Left forelimb (tissue), 1 donor: Measurements from ENCODE around the gene DOK5.
A peak's percentile ranks its signal among the peaks of the same experiment; 100 is the strongest.
"Not testable (repeated sequence)": the region's sequence is repeated elsewhere in the genome, so short reads cannot be mapped to it uniquely, and the experiment has no call there.

Experiments
- DNase-seq: peaks from one replicate; pipeline ENCODE4 v3.0.0-alpha.2; 2018; ENCODE audit warnings: low spot score

DOK5 gene

GRCh38 chr20:54472607-54473006, 2.8 kb upstream of the DOK5 start:
- no peak for DNase-seq

DNA sequence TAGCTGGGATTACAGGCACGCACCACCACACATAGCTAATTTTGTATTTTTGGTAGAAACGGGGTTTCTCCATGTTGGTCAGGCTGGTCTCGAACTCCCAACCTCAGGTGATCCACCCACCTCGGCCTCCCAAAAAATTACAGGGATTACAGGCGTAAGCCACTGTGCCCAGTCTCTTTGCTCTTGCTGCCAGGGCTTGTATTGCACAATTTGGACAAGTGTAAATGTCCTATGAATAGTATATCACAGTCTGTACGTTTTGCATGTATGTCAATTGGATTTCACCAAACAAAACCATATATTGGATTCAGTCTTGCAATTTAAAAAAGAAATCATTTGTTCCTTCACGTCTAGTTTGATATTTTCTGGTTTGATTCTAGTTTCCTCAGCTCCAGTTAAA, 2.1 kb upstream of the DOK5 start:
- no peak for DNase-seq

- no peak for DNase-seq
Measured at GRCh38 chr20:54474046-54474445, 1.3 kb upstream of the DOK5 start.

- DNase-seq = no peak
Measured at GRCh38 chr20:54474866-54475265, 527 bp upstream of the DOK5 start.

DNA sequence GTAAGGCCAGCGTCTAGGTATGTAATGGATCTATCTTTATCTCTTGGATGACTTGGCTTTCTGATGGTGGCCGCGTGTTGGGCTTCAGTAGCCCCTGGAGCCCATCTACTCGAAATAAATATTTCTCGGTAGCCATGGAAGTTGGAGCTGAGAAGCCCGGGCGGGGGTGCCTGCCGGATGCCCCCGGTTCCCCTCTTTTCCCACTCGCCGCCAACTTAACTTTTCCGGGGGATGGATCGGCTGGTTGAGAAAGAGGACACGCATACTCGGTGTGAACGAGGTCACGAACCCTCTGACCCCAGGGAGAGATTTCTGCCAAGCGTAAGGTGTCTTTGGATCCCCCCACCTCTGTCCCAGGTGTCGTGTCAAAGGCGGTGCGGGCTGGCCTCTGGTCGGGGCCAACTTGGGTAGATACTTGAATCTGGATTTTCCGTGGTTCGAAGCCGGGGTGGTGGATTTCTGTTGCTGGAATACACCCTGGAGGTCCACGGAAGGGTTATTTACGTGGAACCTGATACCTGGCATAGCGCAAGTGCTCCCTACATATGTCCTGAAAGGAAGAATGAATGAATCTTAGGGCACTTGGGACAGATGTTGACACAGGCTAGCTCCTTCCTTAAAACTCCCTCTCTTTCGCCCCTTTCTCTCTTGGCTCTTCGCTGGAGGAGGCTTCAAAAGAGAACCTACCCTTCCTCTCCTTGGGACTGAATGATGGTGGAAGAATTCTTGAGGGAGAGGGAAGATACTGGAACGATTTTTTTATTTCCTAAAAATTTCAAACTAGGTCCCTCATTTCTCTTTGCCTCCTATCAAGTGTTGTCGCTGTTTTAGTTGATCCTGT, 996 bp downstream of the DOK5 start:
- peak; percentile 68 for DNase-seq

- no peak for DNase-seq
Measured at GRCh38 chr20:54477191-54477955, 2.0 kb downstream of the DOK5 start.

DNA sequence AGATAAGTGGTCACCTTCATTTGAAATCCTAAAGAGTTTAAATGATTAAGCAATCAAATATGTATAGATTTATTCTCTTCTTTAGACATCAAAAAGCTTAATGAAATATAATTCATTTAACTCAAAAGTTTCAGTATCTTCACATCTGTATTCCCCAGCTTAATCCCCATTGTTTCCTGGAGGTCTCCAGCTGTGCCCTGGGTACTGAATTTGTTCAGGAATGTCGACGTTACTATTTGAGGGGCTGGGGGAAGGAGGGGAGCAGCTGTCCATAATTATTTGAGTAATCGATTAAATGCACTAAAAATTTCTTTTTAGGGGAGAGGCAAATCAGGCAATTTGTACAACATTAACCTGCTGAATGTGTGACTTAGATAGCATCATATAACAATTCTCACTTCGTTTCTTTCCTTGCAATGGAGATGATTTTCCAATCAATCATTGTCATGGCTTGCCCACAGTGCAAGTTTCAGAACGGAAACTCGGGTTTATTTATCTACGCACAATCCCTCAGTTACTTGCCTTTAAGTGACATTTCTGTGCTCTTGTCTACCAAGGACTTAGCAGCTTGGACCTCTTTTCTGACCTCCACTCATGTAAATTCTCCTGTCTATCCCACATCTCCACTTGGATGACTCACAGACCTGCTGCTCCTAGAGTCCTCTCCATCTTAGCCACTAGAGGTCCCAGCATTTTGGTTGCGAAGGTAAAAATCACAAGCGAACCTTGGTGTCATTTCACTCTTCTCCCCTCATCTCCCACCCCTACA, 3.9 kb downstream of the DOK5 start:
- DNase-seq = no peak

GRCh38 chr20:54479937-54480336, 4.5 kb downstream of the DOK5 start:
- not testable (repeated sequence) for DNase-seq

GRCh38 chr20:54481442-54481841, 6.0 kb downstream of the DOK5 start:
- no peak for DNase-seq

DNA sequence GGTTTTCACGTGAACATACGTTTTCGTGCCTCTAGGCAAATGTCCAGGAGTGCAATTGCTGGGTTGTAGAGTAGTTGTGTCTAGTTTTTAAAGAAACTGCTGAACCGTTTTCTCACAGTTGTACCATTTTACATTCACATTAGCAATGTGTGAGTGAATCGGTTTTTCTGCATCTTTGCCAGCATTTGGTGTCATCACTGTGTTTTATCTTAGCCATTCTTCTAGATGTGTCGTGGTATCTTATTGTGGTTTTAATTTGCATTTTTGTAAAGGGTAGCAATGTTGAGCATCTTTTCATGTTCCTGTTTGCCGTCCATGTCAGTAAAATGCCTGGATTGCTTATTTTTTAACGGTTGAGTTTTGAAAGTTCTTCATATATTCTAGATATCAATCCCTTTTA, 10.2 kb downstream of the DOK5 start:
- no peak for DNase-seq

DNA sequence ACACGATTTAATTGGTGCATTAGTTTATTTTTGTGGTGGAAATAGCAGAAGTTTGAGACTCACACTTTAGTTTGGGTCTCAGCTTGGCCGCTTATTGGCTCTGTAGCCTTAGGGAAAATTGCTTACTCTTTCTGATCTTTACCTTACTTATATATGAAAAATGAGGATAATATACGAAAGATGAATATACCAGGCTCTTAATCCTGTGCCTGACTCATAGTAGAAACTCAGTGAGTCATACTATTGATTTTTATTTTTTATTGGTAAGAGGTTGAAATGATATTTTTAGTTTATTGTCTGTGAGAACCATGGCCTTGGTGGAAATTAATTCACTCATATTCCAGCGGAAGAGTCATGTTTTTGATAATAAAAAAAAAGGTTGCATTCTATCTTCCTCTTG, 11.2 kb downstream of the DOK5 start:
- no peak for DNase-seq

DNA sequence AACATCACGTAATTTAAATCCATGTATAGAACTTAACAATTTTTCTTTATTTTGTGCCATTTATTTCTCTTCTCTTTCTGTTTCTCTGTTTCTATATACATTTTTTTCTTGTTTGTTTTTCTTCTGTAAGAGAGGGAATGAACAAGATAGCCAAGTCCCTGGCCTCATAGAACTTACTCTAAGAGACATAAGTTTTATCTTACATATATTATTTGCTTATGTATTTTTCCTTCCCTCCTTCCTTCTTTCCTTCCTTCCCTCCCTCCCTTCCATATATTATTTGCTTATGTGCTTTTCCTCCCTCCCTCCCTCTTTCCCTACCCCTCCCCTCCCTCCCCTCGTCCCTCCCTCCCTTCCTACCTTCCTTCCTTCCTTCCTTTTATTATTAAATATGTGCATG, 13.0 kb downstream of the DOK5 start:
- DNase-seq = no peak

GRCh38 chr20:54491506-54491905, 16.1 kb downstream of the DOK5 start:
- DNase-seq = no peak

GRCh38 chr20:54494303-54495006, 19.1 kb downstream of the DOK5 start:
- no peak for DNase-seq

DNA sequence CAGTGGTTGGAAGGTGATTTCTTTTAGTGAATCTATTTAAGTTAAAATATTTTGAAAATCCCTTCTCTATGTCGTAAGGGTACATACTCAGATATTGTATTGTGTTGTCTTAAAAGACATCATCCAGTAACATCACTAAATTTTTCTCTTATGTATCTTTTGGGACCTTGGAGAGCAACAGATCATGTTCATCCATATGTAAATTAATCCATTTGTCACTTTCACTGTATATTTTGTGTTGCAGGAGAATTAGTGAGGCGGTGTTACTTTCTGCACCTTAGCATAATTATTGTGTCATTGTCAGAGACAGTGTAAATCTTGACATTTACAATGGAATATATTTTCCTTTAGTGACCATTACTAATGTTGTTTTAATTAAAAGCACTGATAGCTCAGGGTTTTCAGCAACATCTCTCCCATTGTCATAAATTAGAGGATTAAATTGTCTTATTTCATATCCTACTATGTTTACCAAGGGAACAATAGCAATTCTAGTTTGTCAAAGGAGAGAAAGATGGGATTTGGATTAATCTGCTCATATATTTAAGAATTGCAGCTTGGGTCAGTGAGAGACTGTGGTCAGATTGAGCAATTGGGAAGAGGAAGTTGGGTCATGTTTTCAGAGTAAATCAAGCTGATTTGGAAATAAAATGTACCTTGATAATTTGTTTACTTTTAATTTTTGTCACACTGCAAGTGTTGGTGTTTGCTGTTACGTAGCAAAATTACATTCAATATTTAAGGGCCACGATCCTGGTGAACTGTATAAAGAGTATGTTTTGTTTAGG, 22.7 kb downstream of the DOK5 start:
- DNase-seq = no peak

- DNase-seq = no peak
Measured at GRCh38 chr20:54499111-54499510, 23.7 kb downstream of the DOK5 start.

DNA sequence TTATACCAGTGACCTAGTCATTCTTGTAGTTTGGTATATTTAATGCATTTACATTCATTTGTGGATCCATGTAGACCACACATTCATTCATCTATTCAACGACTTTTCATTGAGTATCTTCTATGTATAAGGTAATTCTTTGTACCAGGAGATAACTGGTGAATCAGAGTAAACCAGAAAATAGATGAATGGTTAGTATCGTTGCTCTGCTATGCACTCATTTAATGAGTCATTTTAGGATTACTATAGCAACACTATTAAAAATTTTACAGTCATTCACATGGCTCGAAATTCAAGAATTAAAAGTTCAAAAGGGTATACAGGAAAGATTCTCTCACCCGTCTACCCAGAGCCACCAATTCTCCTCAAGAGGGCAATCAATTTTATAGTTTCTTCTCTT, 26.8 kb downstream of the DOK5 start:
- DNase-seq = no peak

GRCh38 chr20:54506643-54507042, 31.2 kb downstream of the DOK5 start:
- DNase-seq = no peak

- DNase-seq = no peak
Measured at GRCh38 chr20:54510541-54511129, 35.2 kb downstream of the DOK5 start.

- DNase-seq = no peak
Measured at GRCh38 chr20:54512694-54513093, 37.3 kb downstream of the DOK5 start.
